HG02763 (cell line): ENCODE data around the gene SLC25A42.
"Not testable (repeated sequence)": the region's sequence is repeated elsewhere in the genome, so short reads cannot be mapped to it uniquely, and the experiment has no call there.

Experiments used
- ATAC-seq: cut with Tn5 transposase; IDR thresholded peaks from one replicate; pipeline ENCODE4 v1.9.1; 2021; ENCODE audit warnings: mild to moderate bottlenecking, moderate library complexity; ENCODE audit not compliant: unreplicated experiment

SLC25A42 gene, protein sequence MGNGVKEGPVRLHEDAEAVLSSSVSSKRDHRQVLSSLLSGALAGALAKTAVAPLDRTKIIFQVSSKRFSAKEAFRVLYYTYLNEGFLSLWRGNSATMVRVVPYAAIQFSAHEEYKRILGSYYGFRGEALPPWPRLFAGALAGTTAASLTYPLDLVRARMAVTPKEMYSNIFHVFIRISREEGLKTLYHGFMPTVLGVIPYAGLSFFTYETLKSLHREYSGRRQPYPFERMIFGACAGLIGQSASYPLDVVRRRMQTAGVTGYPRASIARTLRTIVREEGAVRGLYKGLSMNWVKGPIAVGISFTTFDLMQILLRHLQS

DNA sequence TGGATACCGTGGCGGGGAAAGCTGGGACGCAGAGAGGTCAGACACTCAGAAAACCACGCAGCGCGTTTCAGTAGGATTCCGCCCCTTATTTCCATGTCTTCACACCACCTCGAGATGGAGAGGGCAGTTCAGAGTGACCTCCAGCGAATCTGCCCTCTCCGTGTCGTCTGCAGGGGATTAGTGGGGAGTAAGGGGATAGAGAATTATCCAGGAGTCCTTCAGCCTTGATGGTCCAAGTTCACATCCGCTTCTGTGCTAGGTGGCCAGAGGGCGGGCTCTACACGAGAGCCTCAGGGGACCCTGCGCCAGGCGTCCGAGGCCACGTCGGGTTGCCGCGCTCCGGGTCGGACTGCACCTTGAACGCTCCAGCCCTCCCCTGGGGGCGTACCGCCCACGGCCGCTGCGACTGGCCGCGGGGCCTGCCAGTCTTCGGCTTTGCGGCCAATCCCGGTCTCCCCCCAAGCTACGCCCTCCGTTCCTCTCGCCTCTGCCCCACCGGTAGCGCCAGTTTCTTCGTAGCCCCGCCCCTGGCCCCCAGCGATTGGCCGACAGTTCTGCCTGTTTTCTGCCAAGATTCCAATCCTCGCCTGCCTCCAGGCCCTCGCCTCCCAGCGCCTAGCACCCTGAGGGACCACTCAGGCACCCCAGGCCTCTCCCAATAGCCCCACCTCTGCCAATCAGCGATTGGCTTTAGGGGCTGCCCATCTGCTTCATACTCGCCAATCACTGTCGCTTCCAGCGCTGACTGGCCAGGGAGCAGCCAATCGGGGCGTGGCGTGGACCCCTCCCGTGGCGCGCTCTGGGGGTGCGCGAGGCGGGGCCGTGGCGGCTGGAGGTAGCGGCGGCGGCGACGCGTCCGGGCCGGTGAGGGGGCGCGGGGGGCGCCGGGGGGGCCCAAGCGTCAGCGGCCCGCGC, at the start of gene SLC25A42:
Gene SLC25A42, plus strand, starts transcription at position 812 of the 915 bp plus-strand sequence. CDS start 32,131 bp downstream, outside the sequence.
- peak; percentile 93 for ATAC-seq

DNA sequence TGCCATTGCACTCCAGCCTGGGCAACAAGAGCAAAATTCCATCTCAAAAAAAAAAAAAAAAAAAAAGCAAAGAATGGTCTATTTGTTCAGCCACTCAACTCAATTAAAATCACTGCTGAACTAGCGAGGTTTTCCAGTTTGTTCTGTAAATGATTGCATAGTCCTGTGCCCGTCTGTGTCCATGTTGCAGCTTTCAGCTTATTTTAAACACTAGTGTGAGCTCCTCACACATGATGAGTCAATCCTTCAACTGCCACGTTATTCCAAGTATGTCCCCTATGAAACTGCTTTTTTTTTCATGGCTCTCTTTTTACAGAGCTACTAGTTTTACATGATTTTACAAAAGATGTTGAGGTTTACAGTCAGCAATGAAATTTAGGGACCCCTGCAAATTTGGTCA, 42.7 kb upstream of the SLC25A42 start:
- ATAC-seq: no peak

DNA sequence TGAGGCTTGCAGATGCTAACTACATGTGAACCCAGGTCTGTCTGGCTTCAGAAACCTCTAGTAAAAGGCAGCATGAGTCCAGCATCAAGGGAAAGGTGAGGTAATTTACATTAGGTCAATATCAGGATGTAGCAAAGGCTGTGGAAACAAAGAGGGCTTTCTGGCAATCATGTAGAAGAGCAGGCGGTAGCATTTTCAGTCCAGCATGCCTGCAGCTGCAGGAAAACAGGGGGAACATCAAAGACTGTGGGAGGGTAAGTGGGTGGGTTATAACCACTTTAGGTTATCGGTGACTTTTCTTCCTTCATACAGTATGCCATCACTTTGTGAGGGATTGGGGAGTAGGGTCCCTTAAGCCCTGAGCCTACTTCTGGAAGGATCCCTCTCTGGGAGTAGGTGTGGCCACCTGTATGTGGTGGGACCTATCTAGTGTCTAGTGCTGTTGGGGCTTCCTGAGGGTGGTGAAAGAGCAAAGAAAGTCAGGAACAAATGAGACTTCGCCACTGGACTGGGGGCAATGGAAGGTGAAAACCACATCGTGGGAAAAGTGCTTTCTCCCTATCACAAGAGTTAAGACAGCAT, 41.3 kb upstream of the SLC25A42 start:
- ATAC-seq: no peak

DNA sequence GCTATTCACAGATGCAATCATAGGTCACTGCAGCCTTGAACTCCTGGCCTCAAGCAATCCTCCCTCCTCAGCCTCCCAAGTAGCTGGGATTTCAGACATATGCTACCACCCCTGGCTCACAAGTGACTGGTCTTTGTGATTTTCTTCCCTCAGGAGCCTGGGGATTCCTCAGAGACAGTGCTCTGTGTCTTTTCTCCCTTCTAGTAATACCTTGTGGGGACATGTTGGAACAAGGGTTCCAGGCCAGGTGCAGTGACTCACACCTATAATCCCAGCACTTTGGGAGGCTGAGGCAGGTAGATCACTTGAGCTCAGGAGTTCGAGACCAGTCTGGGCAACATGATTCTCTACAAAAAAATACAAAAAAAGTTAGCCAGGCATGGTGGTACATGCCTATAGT, 40.4 kb upstream of the SLC25A42 start:
- ATAC-seq: not testable (repeated sequence)

DNA sequence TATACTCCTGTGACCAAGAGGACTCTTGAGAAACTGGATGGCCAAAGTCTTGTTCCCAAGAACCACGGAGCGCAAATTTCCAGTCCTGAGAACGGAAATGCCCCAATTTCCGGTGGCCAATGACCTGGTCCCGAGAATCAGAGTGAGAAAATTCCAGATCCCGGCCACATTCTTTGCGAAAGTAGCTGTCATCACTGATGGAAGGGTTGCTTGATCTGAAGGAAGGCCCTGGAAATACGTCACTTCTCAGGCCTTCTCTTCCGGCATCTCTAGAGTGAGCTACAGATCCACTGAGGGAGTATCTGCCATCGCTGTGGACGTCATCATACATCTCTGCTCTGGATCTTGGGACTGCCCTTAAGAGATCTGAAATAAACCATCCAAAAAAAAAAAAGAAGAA, 37.9 kb upstream of the SLC25A42 start:
- ATAC-seq: no peak

DNA sequence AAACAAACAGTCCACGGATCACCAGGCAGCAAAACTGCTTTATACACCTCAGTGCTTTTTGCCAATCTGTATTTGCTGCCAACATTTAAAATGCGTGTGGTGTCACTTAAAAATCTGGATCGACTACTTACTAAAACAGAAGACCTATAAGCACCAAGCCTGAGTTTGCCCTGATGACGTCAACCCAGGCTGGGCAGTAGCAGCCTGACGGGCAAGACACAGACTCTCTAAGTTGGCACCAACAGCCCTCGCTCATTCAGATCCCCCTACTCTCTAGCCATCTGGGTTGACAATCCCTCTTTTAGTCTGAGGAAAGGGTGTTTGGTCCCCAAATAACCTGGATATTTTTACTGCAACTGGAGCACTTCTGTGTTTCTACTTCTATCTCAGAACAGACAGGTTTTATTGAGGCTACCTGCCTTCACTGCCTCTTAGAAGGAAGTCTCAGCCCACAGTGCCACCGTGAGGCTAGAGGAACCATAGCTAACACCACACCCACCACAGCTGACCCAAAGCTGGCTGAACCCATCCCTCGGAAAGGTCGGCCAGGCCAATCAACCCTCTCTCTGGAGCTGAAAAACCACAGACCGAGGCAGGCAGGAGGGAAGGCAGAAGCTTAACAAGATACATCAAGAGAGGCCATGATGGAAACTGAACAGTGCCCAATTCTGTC, 37.4 kb upstream of the SLC25A42 start:
- ATAC-seq: no peak

DNA sequence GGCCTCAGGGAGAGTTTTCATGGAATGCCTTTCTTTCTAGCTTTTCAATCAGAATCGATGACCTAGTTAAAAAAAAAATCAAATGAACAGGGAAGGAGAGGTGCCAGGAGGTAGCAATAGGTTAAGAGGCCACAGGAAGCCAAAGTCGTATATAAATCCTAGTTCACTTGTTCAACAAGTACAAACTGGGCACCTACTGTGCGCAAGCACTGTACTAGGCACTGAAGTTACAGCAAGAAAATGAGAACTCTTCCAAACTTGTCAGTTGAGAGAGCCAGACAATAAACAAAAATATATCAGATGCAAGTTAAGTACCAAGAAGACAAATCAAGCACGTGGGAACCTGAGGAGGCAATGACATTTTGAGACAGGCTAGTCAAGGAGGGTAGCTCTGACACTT, 36.6 kb upstream of the SLC25A42 start:
- ATAC-seq: no peak

DNA sequence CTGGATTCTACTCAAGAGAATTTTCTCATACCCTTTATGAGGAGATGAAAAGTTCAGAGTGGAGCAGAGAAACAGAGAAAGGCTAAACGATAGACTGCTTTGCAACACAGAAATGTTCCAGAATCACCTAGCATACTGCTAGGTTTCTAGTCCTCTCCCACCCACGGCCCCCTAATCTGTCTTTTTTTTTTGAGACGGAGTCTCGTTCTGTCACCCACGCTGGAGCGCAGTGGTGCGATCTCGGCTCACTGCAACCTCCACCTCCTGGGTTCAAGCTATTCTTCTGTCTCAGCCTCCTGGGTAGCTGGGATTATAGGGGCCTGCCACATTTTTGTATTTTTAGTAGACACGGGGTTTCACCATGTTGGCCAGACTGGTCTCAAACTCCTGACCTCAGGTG, 35.3 kb upstream of the SLC25A42 start:
- ATAC-seq: no peak

DNA sequence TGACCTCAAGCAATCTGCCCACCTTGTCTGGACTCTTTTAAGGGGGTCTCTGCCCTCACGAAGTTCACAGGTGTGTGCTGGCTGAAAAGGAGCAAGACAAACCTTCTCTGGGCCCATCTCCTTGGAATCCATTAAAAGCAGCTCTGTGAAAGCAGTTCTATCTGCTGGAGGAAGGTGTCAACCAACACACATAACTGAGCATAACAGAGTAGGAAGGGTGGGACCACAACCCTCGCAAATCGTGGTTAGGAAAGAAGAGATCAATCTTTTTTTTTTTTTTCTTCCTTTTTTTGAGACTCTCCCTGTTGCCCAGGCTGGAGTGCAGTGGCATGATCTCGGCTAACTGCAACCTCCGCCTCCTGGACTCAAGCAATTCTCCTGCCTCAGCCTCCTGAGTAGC, 31.9 kb upstream of the SLC25A42 start:
- no peak for ATAC-seq

DNA sequence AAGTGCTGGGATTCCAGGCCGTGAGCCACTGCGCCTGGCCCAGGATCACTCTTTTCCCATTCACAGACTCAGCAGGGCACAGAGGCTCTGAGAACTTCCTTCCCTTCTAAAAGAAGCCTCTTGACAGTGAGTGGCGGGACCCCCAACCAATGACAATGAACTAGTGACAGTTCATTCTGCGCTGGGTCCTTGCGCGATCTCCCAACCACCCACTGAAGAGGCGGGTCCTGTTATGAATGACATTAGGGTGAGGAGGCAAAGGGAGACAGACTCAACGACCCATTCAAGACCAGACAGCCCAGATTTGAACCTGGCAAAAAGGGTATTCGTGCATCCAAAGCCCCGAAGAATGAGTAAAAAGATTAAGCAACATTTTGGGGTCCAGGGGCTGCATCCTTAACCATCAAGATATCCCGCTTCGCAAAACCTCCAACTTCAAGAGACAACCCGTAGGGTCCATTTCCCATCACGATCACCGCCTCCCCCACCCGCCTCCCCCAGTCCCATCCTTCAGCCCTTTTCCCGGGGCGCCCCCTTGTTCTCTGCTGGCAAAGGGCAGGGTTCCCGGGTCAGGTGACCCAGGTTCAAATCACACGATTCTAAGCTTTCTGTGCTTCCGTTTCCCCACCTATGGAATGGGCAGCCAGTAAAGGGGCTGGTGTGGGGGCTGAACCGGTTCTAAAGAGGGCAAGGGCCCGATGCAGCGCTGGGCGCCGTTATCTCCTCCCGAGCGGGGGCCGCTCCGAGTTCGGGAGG, 31.2 kb upstream of the SLC25A42 start:
- peak; percentile 35 for ATAC-seq

DNA sequence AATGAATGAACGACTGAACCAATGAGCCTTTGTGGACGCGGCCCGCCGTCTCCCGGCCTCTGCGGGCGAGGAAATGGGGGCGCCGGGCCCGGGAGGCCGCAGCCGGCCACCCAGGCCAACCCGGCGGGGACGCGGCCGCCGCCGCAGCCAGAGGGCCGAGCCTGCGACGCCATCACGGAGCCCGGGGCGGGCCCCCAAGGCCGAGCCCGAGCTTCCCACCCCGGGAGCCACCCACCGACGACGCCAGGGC, 30.7 kb upstream of the SLC25A42 start:
- no peak for ATAC-seq

DNA sequence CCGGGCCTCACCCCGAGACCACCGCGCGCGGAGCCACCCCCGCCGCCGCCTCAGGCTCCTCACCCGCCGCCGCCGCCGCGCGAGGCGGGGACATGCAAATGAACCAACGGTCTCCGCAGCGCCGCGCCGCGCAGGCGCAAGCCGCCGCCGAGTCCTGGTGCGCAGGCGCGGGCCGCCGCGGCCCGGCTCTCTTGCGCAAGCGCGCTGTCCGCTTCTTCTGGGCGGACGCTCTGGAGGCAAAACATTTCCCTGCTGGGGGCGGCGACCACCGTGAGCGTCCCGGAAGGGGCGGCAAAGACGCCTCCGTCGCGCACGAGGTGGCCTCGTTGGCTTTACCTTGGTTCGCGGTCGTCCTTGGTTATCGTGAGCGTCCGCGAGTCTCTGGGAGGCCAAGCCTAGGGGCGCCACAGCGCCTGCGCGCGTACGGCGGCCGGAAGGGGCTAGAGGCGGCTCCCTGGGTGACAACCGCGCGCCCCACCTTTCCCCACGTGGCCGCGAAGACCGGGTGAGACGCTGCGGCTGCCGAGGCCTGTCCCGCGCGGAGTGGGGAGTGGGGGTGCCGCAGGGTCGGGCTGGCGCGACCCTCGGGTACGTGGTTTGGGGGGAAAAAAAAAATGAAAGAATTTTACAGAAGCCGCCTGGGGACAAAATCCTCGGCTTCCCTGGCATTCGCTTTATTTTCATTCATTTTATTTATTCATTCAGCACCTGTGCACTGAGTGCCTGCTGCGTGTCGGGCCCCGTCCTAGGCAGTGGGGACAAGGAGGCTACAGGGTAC, 30.2 kb upstream of the SLC25A42 start, which contains the start of the genes ARMC6 and SUGP2:
Gene ARMC6, plus strand, starts transcription at position 178 of the 778 bp plus-strand sequence. CDS start 607 bp downstream, outside the sequence.
Gene SUGP2, minus strand, starts transcription at position 92 of the 778 bp plus-strand sequence. CDS start 2,446 bp downstream, outside the sequence.
- ATAC-seq: peak; percentile 72

DNA sequence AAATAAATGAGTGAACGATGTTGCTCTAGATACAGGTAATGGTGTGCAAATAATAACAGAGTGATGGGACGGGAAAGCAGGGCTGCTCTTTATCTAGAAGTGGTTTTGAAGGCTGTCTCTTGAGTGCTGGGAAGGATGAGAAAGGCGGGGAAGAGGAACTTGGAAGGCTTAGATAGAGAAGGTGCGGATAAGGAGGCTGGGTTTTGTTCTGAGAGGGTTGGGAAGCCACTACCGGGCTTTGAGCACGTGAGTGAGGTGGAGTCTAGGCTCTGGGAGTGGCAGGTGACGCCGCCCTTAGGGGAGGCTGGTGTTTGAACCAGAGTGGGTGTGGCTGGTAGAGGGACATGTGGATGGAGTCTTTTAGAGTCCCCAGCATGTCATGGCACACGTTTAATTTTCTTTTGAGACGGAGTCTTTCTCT, 29.6 kb upstream of the SLC25A42 start:
- no peak for ATAC-seq

DNA sequence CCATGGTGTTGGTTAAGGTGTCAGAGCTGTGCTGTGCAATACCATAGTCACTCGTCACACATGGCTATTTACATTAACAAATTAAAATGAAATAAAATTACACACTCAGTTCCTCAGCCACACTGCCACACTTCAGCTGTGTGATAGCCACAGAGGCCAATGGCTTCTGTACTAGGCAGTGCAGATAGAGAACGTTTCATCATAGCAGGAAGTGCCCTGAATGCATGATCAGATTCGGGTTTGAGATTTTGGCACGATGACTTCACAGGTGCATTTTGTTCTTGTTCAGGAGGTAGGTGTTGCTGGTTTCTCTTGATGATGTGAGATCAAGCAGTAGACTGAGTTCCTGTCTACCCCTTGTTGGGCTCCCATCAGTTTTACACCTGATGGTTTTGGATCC, 23.9 kb upstream of the SLC25A42 start:
- ATAC-seq: no peak

DNA sequence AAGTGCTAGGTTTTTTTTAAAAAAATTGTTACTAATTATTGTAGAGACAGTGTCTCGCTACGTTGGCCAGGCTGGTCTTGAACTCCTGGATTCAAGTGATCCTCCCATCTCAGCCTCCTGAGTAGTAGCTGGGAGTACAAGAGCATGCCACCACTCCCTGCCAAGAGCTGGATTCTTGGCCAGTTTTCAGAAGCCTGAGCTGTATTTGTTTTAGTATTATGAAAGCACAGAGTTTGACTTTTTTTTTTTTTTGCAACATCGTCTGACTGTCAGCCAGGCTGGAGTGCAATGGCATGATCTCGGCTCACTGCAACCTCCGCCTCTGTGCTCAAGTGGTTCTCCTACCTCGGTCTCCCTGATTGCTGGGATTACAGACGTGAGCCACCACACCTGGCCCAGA, 23.4 kb upstream of the SLC25A42 start:
- ATAC-seq: no peak

DNA sequence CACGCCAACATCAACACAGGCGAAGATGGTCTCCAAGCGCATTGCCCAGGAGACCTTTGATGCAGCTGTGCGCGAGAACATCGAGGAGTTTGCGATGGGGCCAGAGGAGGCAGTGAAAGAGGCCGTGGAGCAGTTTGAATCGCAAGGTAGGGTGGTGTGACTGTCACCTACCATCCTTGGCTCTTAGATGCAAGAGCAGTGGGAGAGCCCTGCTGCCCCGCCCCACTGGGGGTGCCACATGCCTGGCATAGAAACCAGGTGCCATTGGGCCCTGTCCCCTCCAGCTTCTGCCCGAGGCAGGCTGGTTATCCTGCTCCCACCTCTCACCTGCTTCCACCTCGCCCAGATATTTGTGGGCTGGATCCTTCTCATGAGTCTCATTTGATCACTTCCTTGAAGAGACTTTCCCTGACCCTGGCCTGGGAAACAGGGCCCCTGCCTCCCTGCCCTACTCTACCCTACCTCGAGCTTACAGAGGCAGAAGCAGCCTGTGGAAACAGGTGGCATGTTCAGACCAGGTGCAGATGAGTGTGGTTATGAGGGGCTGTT, 21.0 kb upstream of the SLC25A42 start:
- ATAC-seq: no peak

DNA sequence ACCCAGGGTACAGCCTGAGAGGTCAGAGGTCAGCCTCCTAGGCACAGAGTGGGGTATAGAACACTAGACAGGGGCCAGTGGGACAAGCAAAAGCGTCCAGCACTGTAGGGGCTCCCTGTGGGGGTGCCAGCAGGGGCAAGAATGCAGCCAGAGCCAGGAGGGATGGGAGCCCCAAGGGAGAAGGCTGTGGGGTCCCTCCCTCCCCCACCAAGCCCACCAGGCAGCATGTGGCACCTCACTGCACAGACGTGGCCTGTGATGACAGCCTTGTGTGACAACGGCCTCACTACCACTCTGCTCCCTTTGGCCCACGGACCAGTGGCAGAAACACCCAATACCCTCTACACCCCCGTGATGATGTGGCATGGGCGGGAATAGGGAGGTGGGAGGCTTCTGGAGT, 20.3 kb upstream of the SLC25A42 start:
- ATAC-seq: no peak

DNA sequence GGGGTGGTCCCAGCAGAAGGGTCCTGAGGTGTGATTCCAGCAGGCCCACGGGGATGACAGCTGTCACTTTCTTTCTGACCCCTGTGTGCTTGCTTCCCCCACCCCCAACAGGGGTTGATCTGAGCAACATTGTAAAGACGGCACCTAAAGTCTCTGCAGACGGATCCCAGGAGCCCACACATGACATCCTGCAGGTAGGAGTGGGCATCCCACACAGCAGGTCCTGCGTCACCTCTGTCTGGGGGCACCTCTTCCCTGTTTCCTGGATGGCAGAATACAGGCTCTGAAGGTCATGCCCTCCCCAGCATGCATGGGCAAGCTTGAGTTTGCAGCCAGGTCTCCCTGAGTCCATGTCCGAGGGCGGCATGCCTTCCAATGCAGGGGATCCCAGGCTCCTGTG, 19.9 kb upstream of the SLC25A42 start:
- no peak for ATAC-seq

DNA sequence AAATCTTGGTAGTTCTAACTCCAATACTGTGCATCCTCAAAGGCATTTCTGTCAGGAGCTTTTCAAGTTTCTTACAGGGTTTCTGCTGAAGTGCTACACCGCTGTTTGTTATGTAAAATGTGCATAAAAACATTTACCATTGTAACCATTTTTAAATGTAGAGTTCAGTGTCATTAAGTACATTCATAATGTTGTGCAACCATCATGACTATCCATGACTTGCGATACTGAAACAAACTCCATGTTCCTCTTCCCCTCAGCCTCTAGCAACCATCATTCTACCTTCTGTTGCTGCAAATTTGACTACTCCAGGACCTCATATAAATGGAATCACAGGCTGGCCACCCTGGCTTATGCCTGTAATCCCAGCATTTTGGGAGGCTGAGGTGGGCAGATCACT, 14.4 kb upstream of the SLC25A42 start:
- no peak for ATAC-seq
